Cardiac fibroblast (primary cell): Measurements from ENCODE around the gene SV2B.

Experiments
- DNase-seq, 2 donors: peaks; one replicate each; pipeline versions ENCODE4 v3.0.0 to v3.0.0-alpha.2; 2010; ENCODE audit warnings: low read depth in 2 of 2
- H3K4me3 ChIP-seq, 2 donors: replicated peaks in 1 of 2; 1 replicate in 1 of 2; 2 replicates in 1 of 2; pipeline ENCODE4 v1.5.1; 2011; ENCODE audit warnings: low read depth in 2 of 2, low read length in 2 of 2, mild to moderate bottlenecking in 2 of 2, moderate library complexity in 1 of 2
- CTCF ChIP-seq: IDR thresholded peaks from one replicate; pipeline ENCODE4 v1.5.1; 2011; ENCODE audit warnings: low read depth, mild to moderate bottlenecking, low read length, inconsistent platforms

Gene SV2B

DNA sequence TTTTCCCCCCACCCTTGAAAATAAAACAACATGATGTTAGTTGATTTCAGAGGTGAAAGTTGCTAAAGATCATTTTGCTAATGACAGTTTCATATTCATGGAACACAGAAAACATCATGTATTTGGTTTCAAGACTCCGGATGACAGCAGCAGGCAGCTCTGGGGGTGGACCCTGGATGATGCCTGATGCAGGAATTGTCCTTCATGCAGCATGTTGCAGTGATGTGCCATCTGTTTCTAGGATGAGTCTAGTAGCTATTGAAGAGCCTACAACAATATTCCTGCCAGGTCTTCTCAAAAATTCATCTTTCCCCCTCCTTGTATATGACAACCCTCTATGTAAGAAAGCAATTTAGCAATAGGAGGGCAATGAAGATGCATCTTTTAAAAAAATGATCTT lies 108.3 kb downstream of the SV2B start:
- H3K4me3 ChIP-seq, result no peak overlapping the region
- no peak for DNase-seq
- no peak for TF ChIP-seq CTCF

- H3K4me3 ChIP-seq, result no peak overlapping the region
- no peak for DNase-seq
- TF ChIP-seq CTCF, result no peak
Observed at GRCh38 chr15:91209318-91209717, 109.3 kb downstream of the SV2B start.

DNA sequence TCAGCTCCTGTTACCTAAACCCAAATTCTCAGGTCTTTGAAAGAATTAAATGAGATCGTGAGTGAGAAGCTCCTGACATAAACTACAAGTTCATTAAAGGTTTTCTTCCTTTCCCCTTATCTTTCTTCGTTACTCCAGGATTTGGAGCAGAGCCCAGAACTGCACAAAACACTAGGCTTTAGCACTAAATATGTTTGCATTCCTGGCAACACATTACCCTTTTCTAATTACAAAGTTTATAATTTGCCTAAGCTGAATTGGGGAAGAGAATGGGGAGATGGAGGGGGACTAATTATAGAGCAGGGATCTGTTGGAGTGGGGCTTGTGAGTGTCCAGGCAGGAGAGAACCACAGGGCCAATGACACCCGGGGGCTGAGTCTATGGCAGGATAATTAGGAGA lies 109.7 kb downstream of the SV2B start:
- TF ChIP-seq CTCF, result no peak
- no peak overlapping the region for H3K4me3 ChIP-seq
- DNase-seq, result no peak

DNA sequence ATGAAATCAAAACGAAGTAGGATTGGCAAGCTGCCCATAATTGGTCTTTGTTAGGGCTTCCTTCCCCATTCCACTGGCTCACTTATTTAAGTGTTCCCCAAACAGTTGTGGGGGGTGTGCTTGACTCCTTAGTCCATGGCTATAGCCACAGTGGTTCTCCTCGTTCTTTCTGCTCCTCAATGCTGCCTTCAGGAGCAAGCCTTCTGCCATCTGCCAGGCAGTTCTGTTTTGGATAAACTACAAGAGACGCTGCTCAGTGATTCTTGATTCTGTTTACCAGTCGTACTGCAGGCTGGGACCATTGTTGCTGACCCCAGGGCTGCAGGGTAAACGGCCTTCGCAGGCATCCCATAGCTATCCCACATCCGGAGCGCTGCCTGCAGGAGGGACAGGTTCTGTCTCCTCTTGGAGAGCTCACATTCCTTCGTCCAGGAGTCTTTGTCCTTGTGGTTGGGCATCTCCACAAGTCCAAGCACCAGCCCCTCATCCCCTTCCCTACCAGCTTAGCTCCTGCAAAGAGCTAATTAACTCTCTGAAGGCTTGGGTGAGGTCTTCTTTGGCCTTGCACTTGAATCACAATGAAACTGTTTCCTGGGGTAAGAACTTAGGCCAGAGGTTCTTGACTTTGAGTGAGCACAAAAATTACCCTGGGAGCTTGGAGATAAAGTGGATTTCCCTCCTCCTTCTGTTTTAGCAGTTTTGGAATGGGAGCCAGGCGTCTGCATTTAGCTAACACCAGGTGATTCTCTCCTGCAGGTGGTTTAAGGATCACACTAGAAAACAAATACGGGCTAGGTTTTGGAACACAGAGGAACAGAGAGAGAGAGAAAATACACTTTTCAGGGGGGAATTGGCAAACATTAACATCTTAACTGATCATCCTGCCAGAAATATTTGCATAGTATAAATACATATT lies 114.9 kb downstream of the SV2B start:
- DNase-seq, result no peak
- no peak overlapping the region for H3K4me3 ChIP-seq
- no peak for TF ChIP-seq CTCF

DNA sequence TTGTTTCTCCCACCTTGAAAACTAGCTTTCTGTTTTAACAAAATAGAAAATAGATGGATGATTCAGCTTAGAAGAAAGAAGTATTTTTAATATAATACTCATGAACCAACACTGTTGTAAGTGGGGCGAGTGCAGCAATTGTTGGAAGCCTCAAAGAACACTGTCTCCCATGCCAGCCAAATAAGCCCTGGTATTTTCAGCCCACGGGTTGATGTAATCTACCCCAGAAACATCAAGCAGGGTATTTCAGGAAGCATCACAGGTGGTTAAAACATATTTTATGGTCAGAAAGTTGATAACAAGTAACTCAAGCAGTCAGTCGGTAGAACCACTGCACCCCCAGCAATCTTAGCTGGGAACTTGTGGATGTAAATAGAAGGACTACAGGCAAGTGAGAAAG lies 115.9 kb downstream of the SV2B start:
- H3K4me3 ChIP-seq, result no peak overlapping the region
- no peak for DNase-seq
- no peak for TF ChIP-seq CTCF

DNA sequence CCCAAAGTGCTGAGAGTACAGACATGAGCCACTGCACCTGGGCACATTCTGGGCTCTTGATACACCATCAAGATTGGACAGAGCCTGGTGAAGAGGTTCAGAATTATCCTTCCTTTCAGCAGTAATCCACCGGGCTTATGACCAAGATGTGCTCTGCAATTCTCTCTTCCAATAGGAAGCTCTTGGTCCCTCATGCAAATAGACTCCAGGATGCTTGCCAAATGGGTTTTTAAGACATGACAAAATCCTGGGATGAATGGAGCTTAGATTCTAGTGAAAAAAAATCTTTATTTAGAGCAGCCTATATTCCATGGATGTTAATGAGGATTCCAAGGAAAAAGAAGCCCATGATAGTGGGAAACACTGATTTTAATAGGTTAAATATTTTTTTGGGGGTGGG lies 119.1 kb downstream of the SV2B start:
- no peak for DNase-seq
- no peak for TF ChIP-seq CTCF
- H3K4me3 ChIP-seq, result no peak overlapping the region
